ENCODE data around the gene MCM5.
A peak's percentile ranks its signal among the peaks of the same experiment; 100 is the strongest.

Gene MCM5

GRCh38 chr22:35417606-35418005, 17.7 kb downstream of the MCM5 start:
- in situ Hi-C loops (cut with HindIII; ENCODE audit: low pct_unique_long_range_greater_than_20kb, low sequenced_read_pairs), result no loop called here

GRCh38 chr22:35418088-35418487, 18.1 kb downstream of the MCM5 start:
- DNase-seq (ENCODE audit: low read depth in 1 of 2, low spot score in 1 of 2), result no peak
- no peak for TF ChIP-seq JUND (IDR thresholded peaks at IDR 0.05; ENCODE audit: low read depth)
- in situ Hi-C loops (cut with HindIII; ENCODE audit: low pct_unique_long_range_greater_than_20kb, low sequenced_read_pairs), result no loop called here

More at GRCh38 chr22:35417606-35418005, 17.7 kb downstream of the MCM5 start:
- no peak for DNase-seq (ENCODE audit: low read depth in 1 of 2, low spot score in 1 of 2)
- no peak for TF ChIP-seq JUND (IDR thresholded peaks at IDR 0.05; ENCODE audit: low read depth)

DNA sequence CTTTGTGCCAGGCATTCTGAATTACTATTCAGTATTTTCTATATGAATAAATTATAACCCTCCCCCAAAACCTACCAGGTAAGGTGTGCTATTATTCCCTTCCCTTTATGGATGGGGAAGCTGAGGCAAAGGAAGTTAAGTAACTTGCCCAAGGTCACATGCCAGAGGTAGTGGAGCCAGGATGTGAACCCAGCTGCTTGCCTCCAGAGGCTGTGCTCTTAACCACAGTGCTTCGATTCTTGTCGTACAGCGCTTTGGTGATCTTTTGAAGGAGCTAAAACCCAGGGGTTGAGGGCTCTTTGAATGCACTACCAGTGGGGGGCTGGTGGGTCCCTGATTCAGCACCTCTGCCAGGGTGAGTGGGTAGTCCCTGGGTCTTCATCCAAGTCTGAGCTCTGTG, 18.8 kb downstream of the MCM5 start:
- TF ChIP-seq JUND (IDR thresholded peaks at IDR 0.05; ENCODE audit: low read depth), result no peak
- in situ Hi-C loops (cut with HindIII; ENCODE audit: low pct_unique_long_range_greater_than_20kb, low sequenced_read_pairs), result no loop called here
- no peak for DNase-seq (ENCODE audit: low read depth in 1 of 2, low spot score in 1 of 2)

DNA sequence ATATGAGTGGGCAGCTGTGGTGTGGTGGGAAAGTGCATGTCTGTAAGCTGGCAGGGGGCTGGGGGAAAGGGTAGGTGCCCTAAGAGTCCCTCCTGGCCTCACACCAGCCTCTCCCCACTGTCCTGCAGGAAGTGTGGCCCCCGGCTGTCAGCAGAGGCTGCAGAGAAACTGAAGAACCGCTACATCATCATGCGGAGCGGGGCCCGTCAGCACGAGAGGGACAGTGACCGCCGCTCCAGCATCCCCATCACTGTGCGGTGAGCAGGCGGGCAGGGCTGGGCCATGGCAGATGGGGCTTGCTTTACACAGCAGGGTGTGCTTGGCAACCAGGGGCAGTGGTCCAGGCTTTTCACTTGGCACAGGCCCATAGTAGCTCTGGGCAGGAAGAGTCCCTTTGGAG, 19.8 kb downstream of the MCM5 start:
- no peak for DNase-seq (ENCODE audit: low read depth in 1 of 2, low spot score in 1 of 2)
- TF ChIP-seq JUND (IDR thresholded peaks at IDR 0.05; ENCODE audit: low read depth), result no peak
- in situ Hi-C loops (cut with HindIII; ENCODE audit: low pct_unique_long_range_greater_than_20kb, low sequenced_read_pairs), result no loop called here

- in situ Hi-C loops (cut with HindIII; ENCODE audit: low pct_unique_long_range_greater_than_20kb, low sequenced_read_pairs), result no loop called here
- DNase-seq (ENCODE audit: low read depth in 1 of 2, low spot score in 1 of 2), result no peak
Measured at GRCh38 chr22:35421121-35421520, 21.2 kb downstream of the MCM5 start.

DNA sequence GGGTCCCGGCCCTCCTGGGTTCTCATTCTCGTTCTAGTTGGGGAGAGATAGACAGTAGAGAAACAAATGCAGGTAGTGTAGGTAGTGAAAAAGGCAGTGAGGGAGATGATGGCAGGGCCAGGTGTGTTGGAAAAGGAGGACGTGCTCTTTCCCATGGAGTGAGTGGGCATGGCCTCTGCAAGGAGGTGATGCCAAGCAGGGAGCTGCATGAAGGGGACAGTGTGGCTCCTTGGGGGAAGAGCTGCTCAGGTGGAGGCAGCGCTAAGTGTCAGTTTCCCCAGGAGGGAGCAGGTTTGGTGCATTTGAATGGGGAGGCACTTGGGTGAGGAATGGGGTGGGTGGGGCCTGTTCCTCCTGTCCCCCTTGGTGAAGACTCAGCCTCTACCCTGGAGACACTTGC, 22.2 kb downstream of the MCM5 start:
- in situ Hi-C loops (cut with HindIII; ENCODE audit: low pct_unique_long_range_greater_than_20kb, low sequenced_read_pairs), result no loop called here
- TF ChIP-seq JUND (IDR thresholded peaks at IDR 0.05; ENCODE audit: low read depth), result no peak
- no peak for DNase-seq (ENCODE audit: low read depth in 1 of 2, low spot score in 1 of 2)

More at GRCh38 chr22:35421121-35421520, 21.2 kb downstream of the MCM5 start:
- no peak for TF ChIP-seq JUND (IDR thresholded peaks at IDR 0.05; ENCODE audit: low read depth)

- in situ Hi-C loops (cut with HindIII; ENCODE audit: low pct_unique_long_range_greater_than_20kb, low sequenced_read_pairs), result no loop called here
- no peak for TF ChIP-seq JUND (IDR thresholded peaks at IDR 0.05; ENCODE audit: low read depth)
- DNase-seq (ENCODE audit: low read depth in 1 of 2, low spot score in 1 of 2), result no peak
Measured at GRCh38 chr22:35422936-35423335, 23.0 kb downstream of the MCM5 start.

DNA sequence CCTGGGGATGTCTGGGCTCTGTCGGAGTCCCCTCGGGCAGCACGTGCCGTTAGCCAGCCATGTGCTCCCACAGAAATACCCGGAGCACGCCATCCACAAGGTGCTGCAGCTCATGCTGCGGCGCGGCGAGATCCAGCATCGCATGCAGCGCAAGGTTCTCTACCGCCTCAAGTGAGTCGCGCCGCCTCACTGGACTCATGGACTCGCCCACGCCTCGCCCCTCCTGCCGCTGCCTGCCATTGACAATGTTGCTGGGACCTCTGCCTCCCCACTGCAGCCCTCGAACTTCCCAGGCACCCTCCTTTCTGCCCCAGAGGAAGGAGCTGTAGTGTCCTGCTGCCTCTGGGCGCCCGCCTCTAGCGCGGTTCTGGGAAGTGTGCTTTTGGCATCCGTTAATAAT, 24.1 kb downstream of the MCM5 start:
- no peak for TF ChIP-seq JUND (IDR thresholded peaks at IDR 0.05; ENCODE audit: low read depth)
- DNase-seq (ENCODE audit: low read depth in 1 of 2, low spot score in 1 of 2), result no peak
- in situ Hi-C loops (cut with HindIII; ENCODE audit: low pct_unique_long_range_greater_than_20kb, low sequenced_read_pairs), result no loop called here

- no peak for DNase-seq (ENCODE audit: low read depth in 1 of 2, low spot score in 1 of 2)
- in situ Hi-C loops (cut with HindIII; ENCODE audit: low pct_unique_long_range_greater_than_20kb, low sequenced_read_pairs), result no loop called here
- no peak for TF ChIP-seq JUND (IDR thresholded peaks at IDR 0.05; ENCODE audit: low read depth)
Measured at GRCh38 chr22:35424761-35425160, 24.8 kb downstream of the MCM5 start.

DNA sequence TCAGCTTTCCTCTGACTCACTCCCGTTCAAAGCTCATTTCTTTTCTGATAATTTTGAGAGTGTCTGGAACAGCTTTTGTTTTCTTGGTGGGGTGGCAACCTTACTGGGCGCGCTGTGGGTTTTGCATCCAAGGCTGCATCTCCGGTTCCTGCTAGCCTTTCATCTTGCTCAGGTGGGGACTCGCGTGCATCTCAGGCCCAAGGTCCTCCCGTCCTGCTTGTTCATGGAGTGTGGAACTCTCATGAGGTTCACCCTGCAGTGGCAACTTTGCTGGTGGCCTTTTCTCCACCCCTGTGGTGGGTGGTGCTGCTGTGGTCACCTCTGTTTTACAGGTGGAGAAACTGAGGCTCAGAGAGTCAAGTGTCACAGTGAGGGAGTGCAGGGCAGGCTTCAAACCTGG, 25.6 kb downstream of the MCM5 start:
- TF ChIP-seq JUND (IDR thresholded peaks at IDR 0.05; ENCODE audit: low read depth), result no peak
- in situ Hi-C loops (cut with HindIII; ENCODE audit: low pct_unique_long_range_greater_than_20kb, low sequenced_read_pairs), result no loop called here
- DNase-seq (ENCODE audit: low read depth in 1 of 2, low spot score in 1 of 2), result no peak

GRCh38 chr22:35425971-35426800, 26.2 kb downstream of the MCM5 start:
- no peak for DNase-seq (ENCODE audit: low read depth in 1 of 2, low spot score in 1 of 2)
- in situ Hi-C loops (cut with HindIII; ENCODE audit: low pct_unique_long_range_greater_than_20kb, low sequenced_read_pairs), result no loop called here
- no peak for TF ChIP-seq JUND (IDR thresholded peaks at IDR 0.05; ENCODE audit: low read depth)

- TF ChIP-seq JUND (IDR thresholded peaks at IDR 0.05; ENCODE audit: low read depth), result no peak
Measured at GRCh38 chr22:35426801-35427140, 26.8 kb downstream of the MCM5 start.

DNA sequence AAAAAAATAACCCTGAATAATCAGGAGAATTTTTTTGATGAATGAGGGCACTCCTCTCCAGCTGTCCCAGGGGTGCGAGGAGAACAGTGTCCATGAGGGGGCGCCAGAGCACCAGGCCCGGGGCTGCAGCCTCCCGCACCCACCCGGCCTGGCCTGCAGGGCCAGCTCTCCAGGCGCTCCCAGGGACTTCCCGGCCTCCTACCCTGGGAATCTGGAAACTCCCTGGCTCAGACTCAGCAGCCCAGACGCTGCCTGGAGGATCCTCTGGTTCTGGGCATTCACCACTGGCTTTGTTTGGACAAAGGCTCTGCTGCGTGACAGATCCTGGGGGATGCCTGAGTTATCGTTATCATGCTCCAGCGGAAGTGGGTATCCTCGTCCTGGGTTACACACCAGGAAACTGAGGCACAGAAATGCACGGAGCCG, 31.0 kb downstream of the MCM5 start:
- TF ChIP-seq JUND (IDR thresholded peaks at IDR 0.05; ENCODE audit: low read depth), result no peak
- DNase-seq (ENCODE audit: low read depth in 1 of 2, low spot score in 1 of 2), result peak; percentile 51 to 80
- in situ Hi-C loops (cut with HindIII; ENCODE audit: low pct_unique_long_range_greater_than_20kb, low sequenced_read_pairs), result no loop called here

More at GRCh38 chr22:35426801-35427140, 26.8 kb downstream of the MCM5 start:
- no peak for DNase-seq (ENCODE audit: low read depth in 1 of 2, low spot score in 1 of 2)
- in situ Hi-C loops (cut with HindIII; ENCODE audit: low pct_unique_long_range_greater_than_20kb, low sequenced_read_pairs), result no loop called here
